ENCODE measurements around the gene RNF220.

The RNF220 gene

GRCh38 chr1:44542420-44543063, 137.5 kb downstream of the RNF220 start:
- H4K20me1 ChIP-seq (ENCODE audit: insufficient read depth, low read length): no peaks in the 10 kb centered on the region
- no peaks in the 10 kb centered on the region for H3K79me2 ChIP-seq (ENCODE audit: insufficient read depth, low read length)
- H3K4me3 ChIP-seq (ENCODE audit: low read depth, low read length, poor library complexity, severe bottlenecking): no peak overlapping the region
- no peak overlapping the region for H3K4me2 ChIP-seq (ENCODE audit: low read length)
- no peak overlapping the region for H2AFZ ChIP-seq (ENCODE audit: low read length)
- no peaks in the 10 kb centered on the region; the same call in 1 of the 2 replicates for H3K27me3 ChIP-seq (ENCODE audit: insufficient read depth, low read length)
- H3F3A ChIP-seq (ENCODE audit: insufficient read depth, low read length): no peaks in the 10 kb centered on the region
- H3K36me3 ChIP-seq (ENCODE audit: insufficient read depth, low read length): no peaks in the 10 kb centered on the region
- TF ChIP-seq EZH2 (IDR thresholded peaks at IDR 0.05; ENCODE audit: borderline replicate concordance, low read length) (no peak), CTCF (IDR thresholded peaks at IDR 0.05; ENCODE audit: low read length) (no peak)
- H3K9me2 ChIP-seq (ENCODE audit: low read depth, low read length): no peaks in the 10 kb centered on the region
- H3K27ac ChIP-seq (ENCODE audit: low read depth, low read length, poor library complexity, severe bottlenecking): no peak overlapping the region
- H3K4me1 ChIP-seq (ENCODE audit: insufficient read depth, low read length, severe bottlenecking): no peaks in the 10 kb centered on the region
- H3K9ac ChIP-seq (ENCODE audit: low read length): no peak overlapping the region
- no peaks in the 10 kb centered on the region for H3K9me3 ChIP-seq (ENCODE audit: low read length)

GRCh38 chr1:44543064-44543744, 138.1 kb downstream of the RNF220 start:
- H3K4me3 ChIP-seq (ENCODE audit: low read depth, low read length, poor library complexity, severe bottlenecking): no peak overlapping the region

GRCh38 chr1:44543786-44544185, 138.7 kb downstream of the RNF220 start:
- no peak for TF ChIP-seq CTCF (IDR thresholded peaks at IDR 0.05; ENCODE audit: low read length)
- no peak for TF ChIP-seq EZH2 (IDR thresholded peaks at IDR 0.05; ENCODE audit: borderline replicate concordance, low read length)
- Histone ChIP-seq H3K27me3 (ENCODE audit: insufficient read depth, low read length) (no peaks in the 10 kb centered on the region; the same call in 1 of the 2 replicates), H3K36me3 (ENCODE audit: insufficient read depth, low read length) (no peaks in the 10 kb centered on the region), H3K4me2 (ENCODE audit: low read length) (no peak overlapping the region), H3K4me1 (ENCODE audit: insufficient read depth, low read length, severe bottlenecking) (no peaks in the 10 kb centered on the region), H4K20me1 (ENCODE audit: insufficient read depth, low read length) (no peaks in the 10 kb centered on the region), H3K4me3 (ENCODE audit: low read depth, low read length, poor library complexity, severe bottlenecking) (no peak overlapping the region), H3K9ac (ENCODE audit: low read length) (no peak overlapping the region), H3K9me2 (ENCODE audit: low read depth, low read length) (no peaks in the 10 kb centered on the region), H3K9me3 (ENCODE audit: low read length) (no peaks in the 10 kb centered on the region), H2AFZ (ENCODE audit: low read length) (no peak overlapping the region), H3F3A (ENCODE audit: insufficient read depth, low read length) (no peaks in the 10 kb centered on the region), H3K27ac (ENCODE audit: low read depth, low read length, poor library complexity, severe bottlenecking) (no peak overlapping the region), H3K79me2 (ENCODE audit: insufficient read depth, low read length) (no peaks in the 10 kb centered on the region)

More at GRCh38 chr1:44543064-44543744, 138.1 kb downstream of the RNF220 start:
- Histone ChIP-seq H3K27me3 (ENCODE audit: insufficient read depth, low read length) (no peaks in the 10 kb centered on the region; the same call in 1 of the 2 replicates), H3K36me3 (ENCODE audit: insufficient read depth, low read length) (no peaks in the 10 kb centered on the region), H3K4me2 (ENCODE audit: low read length) (no peak overlapping the region), H3K9me2 (ENCODE audit: low read depth, low read length) (no peaks in the 10 kb centered on the region), H2AFZ (ENCODE audit: low read length) (no peak overlapping the region), H3K9ac (ENCODE audit: low read length) (no peak overlapping the region), H4K20me1 (ENCODE audit: insufficient read depth, low read length) (no peaks in the 10 kb centered on the region), H3F3A (ENCODE audit: insufficient read depth, low read length) (no peaks in the 10 kb centered on the region), H3K9me3 (ENCODE audit: low read length) (no peaks in the 10 kb centered on the region), H3K27ac (ENCODE audit: low read depth, low read length, poor library complexity, severe bottlenecking) (no peak overlapping the region), H3K4me1 (ENCODE audit: insufficient read depth, low read length, severe bottlenecking) (no peaks in the 10 kb centered on the region), H3K79me2 (ENCODE audit: insufficient read depth, low read length) (no peaks in the 10 kb centered on the region)
- no peak for TF ChIP-seq EZH2 (IDR thresholded peaks at IDR 0.05; ENCODE audit: borderline replicate concordance, low read length)
- TF ChIP-seq CTCF (IDR thresholded peaks at IDR 0.05; ENCODE audit: low read length): no peak
